HuH-7 (cell line): Measurements from ENCODE around the gene ANKRD31.
"Not testable (repeated sequence)": the region's sequence is repeated elsewhere in the genome, so short reads cannot be mapped to it uniquely, and the experiment has no call there.

Experiments
- DNase-seq: peaks from one replicate; pipeline ENCODE4 v3.0.0; 2011; ENCODE audit warnings: low spot score

The ANKRD31 gene

GRCh38 chr5:75236322-75237316, at the start of gene ANKRD31:
Gene ANKRD31, minus strand, starts transcription at chr5:75236878. Its CDS starts 192 bp downstream, at chr5:75236686.
- DNase-seq: peak; percentile 75

- no peak for DNase-seq
Measured at GRCh38 chr5:75286211-75286773, 49.6 kb upstream of the ANKRD31 start.

- no peak for DNase-seq
Measured at GRCh38 chr5:75282581-75282980, 45.9 kb upstream of the ANKRD31 start.

DNA sequence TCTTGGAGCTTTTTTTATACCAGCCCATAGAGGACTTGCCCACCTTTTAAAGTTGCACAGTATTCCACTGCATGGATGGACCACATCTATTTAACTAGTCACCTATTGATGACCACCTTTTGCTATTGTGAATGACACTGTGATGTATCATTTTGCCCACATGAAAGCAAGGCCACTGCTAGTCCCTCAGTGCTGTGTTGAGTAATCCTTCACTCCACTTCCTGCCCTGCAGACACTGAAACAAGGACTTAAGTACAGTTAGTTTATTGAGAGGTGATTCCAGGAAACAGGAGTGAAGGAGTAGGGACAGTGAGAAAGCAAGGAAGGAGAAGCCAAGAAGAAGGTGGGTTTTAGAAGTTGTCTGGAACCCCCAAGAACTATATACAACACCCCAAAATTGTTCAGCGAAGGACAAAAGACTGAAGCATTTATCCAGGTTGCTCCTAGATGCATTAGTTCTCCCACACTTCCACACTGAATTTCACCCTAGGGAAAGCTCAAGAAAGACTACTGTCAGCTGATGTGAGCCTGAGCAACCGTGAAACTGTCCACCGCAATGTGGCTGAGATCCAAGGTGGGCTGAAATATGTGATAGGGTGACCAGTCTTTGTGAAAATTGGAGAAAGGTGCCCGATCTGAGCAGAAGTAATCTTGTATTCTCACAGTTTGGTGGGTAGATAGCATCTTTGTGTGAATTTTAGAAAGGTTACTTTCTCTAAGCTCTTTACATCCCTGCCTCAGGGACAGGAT, 45.2 kb upstream of the ANKRD31 start:
- DNase-seq: no peak

DNA sequence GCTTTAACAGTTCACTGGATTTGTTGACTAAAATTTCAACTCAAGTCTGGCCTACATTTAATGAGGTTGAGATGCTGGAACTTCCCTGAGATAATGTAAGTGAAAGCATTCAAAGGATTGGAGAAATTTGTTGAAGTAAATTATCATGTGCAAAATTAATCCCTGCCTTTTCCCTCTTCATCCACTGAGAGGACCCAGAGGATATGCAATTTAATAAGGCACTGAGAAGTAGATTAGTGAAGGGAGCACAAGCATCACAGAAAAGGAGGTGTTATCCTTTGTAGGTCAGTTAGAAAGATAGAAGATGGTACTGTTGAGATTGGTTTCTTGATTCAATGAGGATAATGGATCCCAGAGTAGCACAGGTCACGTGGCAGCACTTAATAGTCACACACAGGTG, 42.6 kb upstream of the ANKRD31 start:
- DNase-seq: no peak

DNA sequence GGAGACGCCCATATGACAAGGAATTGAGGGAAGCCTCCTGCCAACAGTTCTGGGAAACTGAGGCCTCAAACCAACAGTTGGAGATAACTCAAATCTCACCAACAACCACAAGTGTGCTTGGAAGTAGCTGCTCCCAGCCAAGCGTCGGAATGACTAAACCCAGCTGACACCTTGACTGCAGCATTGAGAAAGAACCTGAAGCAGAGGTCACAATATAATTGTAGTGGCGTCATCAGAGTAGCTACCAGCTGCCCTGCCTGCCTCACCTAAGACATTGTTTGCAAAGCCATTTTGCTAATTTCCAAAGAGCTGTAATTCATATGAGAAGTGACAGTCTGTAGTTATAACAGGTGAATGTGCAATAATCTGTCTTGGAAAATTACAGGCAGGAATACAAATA, 40.8 kb upstream of the ANKRD31 start:
- no peak for DNase-seq

DNA sequence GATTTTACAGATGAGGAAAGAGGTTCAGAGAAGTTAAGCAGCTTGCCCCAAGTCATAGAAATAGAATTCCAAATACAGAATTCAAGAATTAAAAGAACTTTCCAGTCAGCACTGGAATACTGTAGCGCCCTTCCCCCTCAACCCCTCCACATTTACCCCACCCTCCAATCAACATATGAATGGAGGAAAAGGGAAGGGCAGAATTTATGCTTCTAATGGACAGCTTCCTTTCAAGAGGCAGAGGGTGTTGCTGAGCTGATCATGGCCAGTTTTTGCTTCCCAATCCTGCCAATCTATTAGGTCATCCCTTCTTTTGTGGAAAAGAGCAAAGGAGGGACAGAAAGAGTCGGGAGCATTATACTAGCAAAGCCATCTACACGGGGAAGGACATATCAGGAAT, 39.1 kb upstream of the ANKRD31 start:
- no peak for DNase-seq

DNA sequence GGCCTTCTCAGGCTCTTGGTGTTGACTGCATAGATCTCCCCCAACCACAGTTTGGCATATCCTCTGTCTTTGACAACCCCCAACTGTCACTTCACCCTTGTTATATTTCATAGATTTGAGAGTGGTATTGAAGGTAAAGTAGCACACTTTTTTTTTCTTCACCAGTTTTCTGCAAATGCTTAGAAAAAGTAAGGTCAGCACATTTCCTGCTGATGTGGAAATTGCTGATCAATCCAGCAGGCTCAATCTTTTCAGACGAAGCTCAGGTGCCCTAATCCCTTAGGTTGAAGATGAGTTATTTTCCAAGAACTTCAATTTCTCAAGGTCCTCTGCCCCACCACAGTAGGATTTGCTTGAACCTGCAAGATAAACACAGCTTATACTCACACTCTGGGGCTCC, 38.5 kb upstream of the ANKRD31 start:
- DNase-seq: no peak

- no peak for DNase-seq
Measured at GRCh38 chr5:75274486-75274885, 37.8 kb upstream of the ANKRD31 start.

DNA sequence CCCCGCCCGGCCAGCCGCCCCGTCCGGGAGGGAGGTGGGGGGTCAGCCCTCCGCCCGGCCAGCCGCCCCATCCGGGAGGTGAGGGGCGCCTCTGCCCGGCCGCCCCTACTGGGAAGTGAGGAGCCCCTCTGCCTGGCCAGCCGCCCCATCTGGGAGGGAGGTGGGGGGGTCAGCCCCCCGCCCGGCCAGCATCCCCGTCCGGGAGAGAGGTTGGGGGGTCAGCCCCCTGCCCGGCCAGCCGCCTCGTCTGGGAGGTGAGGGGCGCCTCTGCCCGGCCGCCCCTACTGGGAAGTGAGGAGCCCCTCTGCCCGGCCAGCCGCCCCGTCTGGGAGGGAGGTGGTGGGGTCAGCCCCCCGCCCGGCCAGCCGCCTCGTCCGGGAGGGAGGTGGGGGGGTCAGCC, 33.9 kb upstream of the ANKRD31 start:
- not testable (repeated sequence) for DNase-seq

- peak; percentile 56 for DNase-seq
Measured at GRCh38 chr5:75265731-75266130, 29.1 kb upstream of the ANKRD31 start.

DNA sequence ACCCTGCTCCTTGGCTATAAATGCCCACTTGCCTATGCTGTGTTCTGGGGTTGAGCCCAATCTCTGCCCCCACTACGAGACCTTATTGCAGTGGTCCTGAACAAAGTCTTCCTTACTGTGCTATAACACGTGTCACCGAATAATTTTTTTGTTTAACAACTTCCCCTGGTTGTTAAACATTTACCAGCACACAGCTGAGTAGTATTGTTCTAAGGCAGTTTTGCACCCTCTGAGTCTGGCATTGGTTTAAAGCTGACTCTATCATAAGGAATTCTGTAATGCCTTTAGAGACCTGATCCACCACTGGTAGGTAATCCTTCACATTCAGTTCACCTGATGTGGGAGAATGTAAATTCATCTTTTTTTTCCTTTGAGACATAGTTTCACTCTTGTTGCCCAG, 25.6 kb upstream of the ANKRD31 start:
- DNase-seq: no peak

- DNase-seq: peak; percentile 60
Measured at GRCh38 chr5:75260708-75261107, 24.0 kb upstream of the ANKRD31 start.

DNA sequence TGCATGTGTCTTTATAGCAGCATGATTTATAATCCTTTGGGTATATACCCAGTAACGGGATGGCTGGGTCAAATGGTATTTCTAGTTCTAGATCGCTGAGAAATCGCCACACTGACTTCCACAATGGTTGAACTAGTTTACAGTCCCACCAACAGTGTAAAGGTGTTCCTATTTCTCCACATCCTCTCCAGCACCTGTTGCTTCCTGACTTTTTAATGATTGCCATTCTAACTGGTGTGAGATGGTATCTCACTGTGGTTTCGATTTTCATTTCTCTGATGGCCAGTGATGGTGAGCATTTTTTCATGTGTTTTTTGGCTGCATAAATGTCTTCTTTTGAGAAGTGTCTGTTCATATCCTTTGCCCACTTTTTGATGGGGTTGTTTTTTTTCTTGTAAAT, 13.8 kb upstream of the ANKRD31 start:
- not testable (repeated sequence) for DNase-seq

DNA sequence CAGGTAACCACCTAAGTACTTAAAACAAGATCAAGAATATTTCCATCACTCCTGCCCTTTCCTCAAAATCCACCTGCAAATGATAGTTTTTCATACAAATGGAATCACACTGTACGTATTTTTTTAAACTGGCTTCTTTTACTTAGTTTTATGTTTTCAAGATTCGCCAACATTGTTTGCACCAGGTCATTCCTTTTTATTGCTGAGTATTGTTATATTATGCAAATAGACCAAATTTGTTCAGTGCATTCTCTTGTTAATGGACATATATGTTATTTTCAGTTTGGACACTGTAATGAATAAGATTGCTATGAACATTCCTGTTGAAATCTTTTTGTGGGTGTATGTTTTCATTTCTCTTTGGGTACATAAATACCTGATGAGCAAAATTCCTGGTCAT, 8.3 kb upstream of the ANKRD31 start:
- DNase-seq: no peak

GRCh38 chr5:75243510-75243909, 6.8 kb upstream of the ANKRD31 start:
- no peak for DNase-seq

DNA sequence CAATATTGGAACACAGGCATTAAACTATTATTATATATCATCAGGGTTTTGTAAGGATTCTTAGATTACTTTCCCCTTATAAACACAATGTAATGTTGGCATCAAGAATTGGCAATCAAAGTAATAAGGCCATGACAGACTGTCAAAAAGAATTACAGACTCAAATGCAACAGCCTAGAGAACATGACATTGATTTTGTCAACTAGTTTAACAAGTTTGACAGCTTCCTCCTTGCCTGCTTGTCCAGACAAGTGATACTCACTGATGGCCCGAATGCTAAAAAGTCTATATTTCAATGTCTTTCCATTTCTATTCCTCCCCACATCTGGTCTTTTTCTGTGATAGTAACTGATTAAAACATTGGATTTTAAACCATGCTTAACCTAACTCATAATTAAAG, 6.4 kb upstream of the ANKRD31 start:
- no peak for DNase-seq

- no peak for DNase-seq
Measured at GRCh38 chr5:75242067-75242466, 5.4 kb upstream of the ANKRD31 start.

- no peak for DNase-seq
Measured at GRCh38 chr5:75239681-75240080, 3.0 kb upstream of the ANKRD31 start.

GRCh38 chr5:75235711-75236110, 967 bp downstream of the ANKRD31 start:
- no peak for DNase-seq

GRCh38 chr5:75234251-75234650, 2.4 kb downstream of the ANKRD31 start:
- DNase-seq: no peak

- no peak for DNase-seq
Measured at GRCh38 chr5:75226916-75227315, 9.8 kb downstream of the ANKRD31 start.

DNA sequence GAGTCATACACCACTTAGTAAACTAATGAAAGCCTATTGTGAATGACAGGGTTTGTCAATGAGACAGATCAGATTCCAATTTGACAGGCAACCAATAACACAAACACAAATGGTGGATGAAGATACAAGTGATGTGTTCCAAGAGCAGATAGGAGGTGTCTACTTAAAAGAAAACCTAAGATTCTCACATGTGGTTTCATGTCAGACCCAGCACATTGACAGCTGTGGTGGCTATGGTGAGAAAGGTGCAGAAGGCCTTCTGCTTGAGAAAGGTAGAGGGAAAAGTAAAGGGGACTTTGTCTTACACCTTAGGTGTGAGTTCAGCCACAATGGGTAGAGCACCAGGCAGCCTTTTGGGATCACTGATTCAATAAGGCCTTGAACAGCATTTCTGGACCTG, 11.2 kb downstream of the ANKRD31 start:
- DNase-seq: no peak
